Endothelial cell of umbilical vein (primary cell): ENCODE results near the gene DIP2C. TPM values are rescaled to one million over a fixed set of nuclear protein-coding genes. Genes with fewer than 3 reads are reported as not detected.

ENCODE experiments used
- BruUV-seq: library from RNA; stranded (reverse); fragments of 400-500 nt; replicated peaks from 2 replicates; lab custom pipeline; 2021; lab: Mats Ljungman, UMichigan
- CTCF ChIA-PET: fragments of 300-600, 350-600 bp; sonication (Branson Sonifier 250); formaldehyde crosslinking; loops from one replicate; lab custom pipeline; 2021; ENCODE audit warnings: antibody characterized with exemption, inconsistent platforms; lab: Charles Lee
- POLR2A ChIA-PET: fragments of 300-600, 350-600 bp; sonication (Branson Sonifier 250); formaldehyde crosslinking; loops from one replicate; lab custom pipeline; 2021; ENCODE audit warnings: antibody characterized with exemption, inconsistent platforms; lab: Charles Lee
- DNase-seq: peaks from one replicate; pipeline ENCODE4 v3.0.0-alpha.2; 2011; ENCODE audit warnings: low read depth, low spot score
- FAIRE-seq: peaks from 2 replicates; lab custom pipeline; 2011; peaks lifted over from hg19 to GRCh38; lab: Jason Lieb, UNC
- H2AFZ ChIP-seq: 2 replicates; pipeline ENCODE4 v1.6.0; 2012; ENCODE audit warnings: low read depth, low read length, control low read depth, inconsistent platforms
- H3K27ac ChIP-seq: 2 replicates; pipeline ENCODE4 v1.5.1; 2011; ENCODE audit warnings: low read depth, mild to moderate bottlenecking, control low read depth, low read length, moderate library complexity; ENCODE audit not compliant: insufficient read depth
- H3K27me3 ChIP-seq, 2 experiments: 2 replicates each; pipeline versions ENCODE4 v1.6.0 to v1.6.1; 2011; ENCODE audit warnings: low read length in 2 of 2, mixed read lengths in 1 of 2; ENCODE audit not compliant: control insufficient read depth in 2 of 2, insufficient read depth in 2 of 2
- H3K36me3 ChIP-seq, 2 experiments: 2 replicates in 1 of 2; 3 replicates in 1 of 2; pipeline ENCODE4 v1.5.1; 2011; ENCODE audit warnings: low read length in 2 of 2, mild to moderate bottlenecking in 1 of 2, moderate library complexity in 1 of 2; ENCODE audit not compliant: control insufficient read depth in 2 of 2, insufficient read depth in 2 of 2; ENCODE audit errors: extremely low read depth in 1 of 2
- H3K4me1 ChIP-seq: 3 replicates; pipeline ENCODE4 v1.5.1; 2011; ENCODE audit warnings: mild to moderate bottlenecking, low read length; ENCODE audit not compliant: control insufficient read depth, insufficient read depth; ENCODE audit errors: extremely low read depth
- H3K4me2 ChIP-seq: 2 replicates; pipeline ENCODE4 v1.6.1; 2011; ENCODE audit warnings: low read length, control low read depth, mixed read lengths; ENCODE audit not compliant: insufficient read depth
- H3K4me3 ChIP-seq, 3 experiments: fragments of 200-600 bp in 1 of 3; sonication (generic), shearing (Covaris generic) in 1 of 3; replicated peaks in 1 of 3; 2 replicates each; pipeline ENCODE4 v1.5.1; 2011 to 2016; ENCODE audit warnings: control low read depth in 3 of 3, low read length in 3 of 3, mild to moderate bottlenecking in 2 of 3, inconsistent platforms in 1 of 3, low read depth in 1 of 3, moderate library complexity in 1 of 3; ENCODE audit not compliant: insufficient read depth in 1 of 3
- H3K79me2 ChIP-seq: 2 replicates; pipeline ENCODE4 v1.6.0; 2012; ENCODE audit warnings: low read length, inconsistent platforms; ENCODE audit not compliant: control insufficient read depth, insufficient read depth
- H3K9ac ChIP-seq: replicated peaks from 2 replicates; pipeline ENCODE3; 2011; ENCODE audit warnings: low read length, control low read depth; ENCODE audit not compliant: insufficient read depth; ENCODE audit errors: extremely low read depth
- H3K9me1 ChIP-seq: replicated peaks from 3 replicates; pipeline ENCODE4 v1.6.0; 2011; ENCODE audit warnings: mild to moderate bottlenecking, low read length; ENCODE audit not compliant: control insufficient read depth, insufficient read depth; ENCODE audit errors: extremely low read depth
- H3K9me3 ChIP-seq: replicated peaks from 2 replicates; pipeline ENCODE4 v1.5.1; 2012; ENCODE audit warnings: low read length, inconsistent platforms; ENCODE audit not compliant: control insufficient read depth, insufficient read depth
- H4K20me1 ChIP-seq: replicated peaks from 2 replicates; pipeline ENCODE3; 2011; ENCODE audit warnings: mild to moderate bottlenecking, low read length; ENCODE audit not compliant: control insufficient read depth, insufficient read depth; ENCODE audit errors: extremely low read depth
- EZH2 ChIP-seq: IDR thresholded peaks from 2 replicates; pipeline ENCODE4 v1.6.1; 2012; ENCODE audit warnings: borderline replicate concordance, low read depth, mild to moderate bottlenecking, moderate library complexity, low read length, inconsistent platforms; ENCODE audit not compliant: severe bottlenecking
- FOS ChIP-seq: IDR thresholded peaks from 2 replicates; pipeline ENCODE4 v1.6.1; 2011; ENCODE audit warnings: mild to moderate bottlenecking, low read length, moderate library complexity, borderline replicate concordance; ENCODE audit not compliant: insufficient read depth
- GATA2 ChIP-seq: IDR thresholded peaks from 2 replicates; pipeline ENCODE4 v1.7.0; 2011; ENCODE audit warnings: low read depth, mild to moderate bottlenecking, moderate library complexity, mixed read lengths, low read length; ENCODE audit not compliant: insufficient read length, insufficient read depth
- JUN ChIP-seq: IDR thresholded peaks from 2 replicates; pipeline ENCODE4 v1.6.1; 2011; ENCODE audit warnings: borderline replicate concordance, low read depth; ENCODE audit not compliant: insufficient read length, insufficient read depth
- MYC ChIP-seq: IDR thresholded peaks from one replicate; pipeline ENCODE4 v1.6.1; 2011; ENCODE audit warnings: mild to moderate bottlenecking, low read depth, low read length
- POLR2A ChIP-seq: IDR thresholded peaks from 2 replicates; pipeline ENCODE4 v1.6.1; 2012; ENCODE audit warnings: low read depth, mild to moderate bottlenecking, control low read depth, low read length
- POLR2AphosphoS5 ChIP-seq: IDR thresholded peaks from 2 replicates; pipeline ENCODE4 v1.6.1; 2012; ENCODE audit warnings: low read depth, mild to moderate bottlenecking, control low read depth, low read length, moderate library complexity; ENCODE audit not compliant: insufficient read depth
- dilution Hi-C: fragments of 300-500 bp; cut with MboI; formaldehyde crosslinking; loops from one replicate; pipeline ENCODE4 v1.15.0; 2019; ENCODE audit warnings: low sequenced_read_pairs; ENCODE audit not compliant: extremely low pct_ligation_motif_present
- intact Hi-C: fragments of 100-400 bp; cut with micrococcal nuclease; formaldehyde crosslinking; loops from one replicate; pipeline ENCODE4 v1.10.0; 2022
- polyA plus RNA-seq, 4 experiments: library from polyadenylated mRNA; depleted of rRNA in 3 of 4; stranded (reverse) in 3 of 4; unstranded in 1 of 4; fragments of >200 nt; gene quantifications; 2 replicates each; pipeline versions ENCODE4 v1.2.1 to v1.2.3, GENCODE V29; 2011 to 2012; ENCODE audit warnings: missing spikeins in 1 of 4
- total RNA-seq: library from RNA; stranded (reverse); gene quantifications from 2 replicates; pipeline ENCODE4 v1.2.3, GENCODE V29; 2021
- TF ChIP-seq, protein P1 (sequence below), 2 donors: IDR thresholded peaks; 1 replicate in 1 of 2; 2 replicates in 1 of 2; pipeline ENCODE4 v1.5.1; 2011; ENCODE audit warnings: low read length in 2 of 2, mild to moderate bottlenecking in 2 of 2, moderate library complexity in 2 of 2, control low read depth in 1 of 2, inconsistent platforms in 1 of 2, low read depth in 1 of 2; ENCODE audit not compliant: insufficient read depth in 1 of 2; ENCODE audit errors: extremely low read depth in 1 of 2
- TF ChIP-seq, protein P2 (sequence below): IDR thresholded peaks from 2 replicates; pipeline ENCODE4 v1.6.1; 2011; ENCODE audit not compliant: insufficient read depth, insufficient read length

Gene DIP2C
- total and polyA plus RNA-seq, 2 donors (not counting 3 experiments of a cell fraction or from before 2014, with no cell fraction given) = 3.6 to 10.7 TPM

DNA sequence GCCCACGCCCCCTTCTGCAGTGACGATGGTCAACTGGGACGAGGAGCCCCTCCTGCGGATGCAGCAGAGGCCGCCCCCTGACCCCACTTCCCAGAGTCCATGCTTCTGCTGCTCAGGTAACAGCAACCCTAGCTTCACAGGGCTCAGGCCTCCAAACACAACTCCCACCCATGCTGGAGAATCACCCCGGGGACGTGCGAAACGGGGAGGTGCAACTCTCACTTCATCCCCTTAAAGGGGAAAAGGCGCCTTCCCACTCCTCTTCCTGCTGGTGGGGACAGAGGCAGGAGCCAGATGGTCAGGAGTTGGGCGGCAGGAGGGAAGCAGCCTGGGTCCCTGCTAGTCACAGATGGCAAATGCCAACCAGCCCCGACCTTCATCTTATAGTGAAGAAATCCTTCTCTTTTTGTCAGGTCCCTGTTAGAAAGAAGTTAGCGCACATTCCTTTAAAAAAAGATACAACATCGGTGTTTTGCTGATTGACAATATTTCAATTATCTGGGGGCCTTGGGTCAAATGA is 155.4 kb downstream of the DIP2C start:
- no peak overlapping the region for H3K4me2 ChIP-seq
- no peaks in the 10 kb centered on the region for H3K27me3 ChIP-seq
- H3K4me1 ChIP-seq = no peaks in the 10 kb centered on the region
- H3K79me2 ChIP-seq = no peaks in the 10 kb centered on the region
- H2AFZ ChIP-seq = no peak overlapping the region
- no peak for TF ChIP-seq POLR2A
- TF ChIP-seq, protein P1, sequence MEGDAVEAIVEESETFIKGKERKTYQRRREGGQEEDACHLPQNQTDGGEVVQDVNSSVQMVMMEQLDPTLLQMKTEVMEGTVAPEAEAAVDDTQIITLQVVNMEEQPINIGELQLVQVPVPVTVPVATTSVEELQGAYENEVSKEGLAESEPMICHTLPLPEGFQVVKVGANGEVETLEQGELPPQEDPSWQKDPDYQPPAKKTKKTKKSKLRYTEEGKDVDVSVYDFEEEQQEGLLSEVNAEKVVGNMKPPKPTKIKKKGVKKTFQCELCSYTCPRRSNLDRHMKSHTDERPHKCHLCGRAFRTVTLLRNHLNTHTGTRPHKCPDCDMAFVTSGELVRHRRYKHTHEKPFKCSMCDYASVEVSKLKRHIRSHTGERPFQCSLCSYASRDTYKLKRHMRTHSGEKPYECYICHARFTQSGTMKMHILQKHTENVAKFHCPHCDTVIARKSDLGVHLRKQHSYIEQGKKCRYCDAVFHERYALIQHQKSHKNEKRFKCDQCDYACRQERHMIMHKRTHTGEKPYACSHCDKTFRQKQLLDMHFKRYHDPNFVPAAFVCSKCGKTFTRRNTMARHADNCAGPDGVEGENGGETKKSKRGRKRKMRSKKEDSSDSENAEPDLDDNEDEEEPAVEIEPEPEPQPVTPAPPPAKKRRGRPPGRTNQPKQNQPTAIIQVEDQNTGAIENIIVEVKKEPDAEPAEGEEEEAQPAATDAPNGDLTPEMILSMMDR (IDR thresholded peaks at IDR 0.05; ENCODE audit: extremely low read depth in 1 of 2, insufficient read depth in 1 of 2, low read depth in 1 of 2, low read length in 2 of 2) = no peak
- no peak for TF ChIP-seq EZH2
- H4K20me1 ChIP-seq = no peaks in the 10 kb centered on the region
- FAIRE-seq = no peak
- ChIA-PET POLR2A (no interaction called here), CTCF (no interaction called here)
- no peaks in the 10 kb centered on the region for H3K9me1 ChIP-seq
- no peak for DNase-seq
- H3K27ac ChIP-seq = no peak overlapping the region
- intact Hi-C loops (no loop called here), dilution Hi-C loops (no loop called here)
- H3K9ac ChIP-seq = no peak overlapping the region
- H3K36me3 ChIP-seq = no peaks in the 10 kb centered on the region
- H3K9me3 ChIP-seq = no peaks in the 10 kb centered on the region
- H3K4me3 ChIP-seq = no peak overlapping the region
- BruUV-seq = no TSS peak

DNA sequence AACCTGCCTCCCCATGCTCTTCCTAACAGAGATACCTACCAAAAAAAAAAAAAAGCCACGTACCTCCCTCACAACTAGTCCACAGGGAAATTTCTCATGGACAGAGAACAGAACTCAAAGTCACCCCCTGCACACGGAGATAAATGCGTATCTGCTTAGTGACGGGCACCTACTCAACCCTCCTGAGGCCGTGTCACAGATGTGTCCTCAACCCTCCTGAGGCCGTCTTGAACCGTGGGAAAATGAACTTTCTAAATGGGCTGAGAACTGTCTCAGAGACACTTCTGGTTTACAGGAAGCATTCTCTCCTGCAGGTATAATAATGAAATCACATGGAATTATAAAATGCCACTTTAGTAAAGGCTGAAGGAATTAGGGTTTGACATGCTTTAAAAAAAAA is 155.9 kb downstream of the DIP2C start:
- Histone ChIP-seq H3K27me3 (no peaks in the 10 kb centered on the region), H3K4me3 (no peak overlapping the region), H3K27ac (no peak overlapping the region), H4K20me1 (no peaks in the 10 kb centered on the region), H3K9me3 (no peaks in the 10 kb centered on the region), H2AFZ (no peak overlapping the region), H3K9me1 (no peaks in the 10 kb centered on the region), H3K36me3 (no peaks in the 10 kb centered on the region), H3K4me1 (no peaks in the 10 kb centered on the region), H3K9ac (no peak overlapping the region), H3K4me2 (no peak overlapping the region), H3K79me2 (no peaks in the 10 kb centered on the region)
- TF ChIP-seq, protein P1 (IDR thresholded peaks at IDR 0.05; ENCODE audit: extremely low read depth in 1 of 2, insufficient read depth in 1 of 2, low read depth in 1 of 2, low read length in 2 of 2) = no peak
- TF ChIP-seq POLR2AphosphoS5 (no peak), GATA2 (no peak), POLR2A (no peak), FOS (no peak), MYC (no peak), EZH2 (no peak), JUN (no peak)
- TF ChIP-seq, protein P2, sequence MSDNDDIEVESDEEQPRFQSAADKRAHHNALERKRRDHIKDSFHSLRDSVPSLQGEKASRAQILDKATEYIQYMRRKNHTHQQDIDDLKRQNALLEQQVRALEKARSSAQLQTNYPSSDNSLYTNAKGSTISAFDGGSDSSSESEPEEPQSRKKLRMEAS = no peak
- no peak for FAIRE-seq
- dilution Hi-C loops = no loop called here
- DNase-seq = no peak
- no TSS peak for BruUV-seq
- ChIA-PET CTCF (no interaction called here), POLR2A (no interaction called here)
- intact Hi-C loops = no loop called here
